ENCODE measurements around the gene COX6A2. TPM values are rescaled to one million over a fixed set of nuclear protein-coding genes. Genes with fewer than 3 reads are reported as not detected.
A peak's percentile ranks its signal among the peaks of the same experiment; 100 is the strongest.

COX6A2 gene
- total RNA-seq, 1 experiment from 2014 or later = not detected

- Histone ChIP-seq H2BK5ac (ENCODE audit: insufficient read length, low read length) (no peak within 1 kb of the TSS), H3K9ac (ENCODE audit: extremely low read depth, insufficient read length, low read length) (peak within 1 kb of the TSS; percentile 90), H3K18ac (ENCODE audit: insufficient read length, low read depth, low read length) (peak within 1 kb of the TSS; percentile 95), H4K8ac (replicated peaks; ENCODE audit: insufficient read length, low read depth, low read length) (no peak within 1 kb of the TSS), H3K4ac (ENCODE audit: low read depth, low read length) (no peak within 1 kb of the TSS), H3K27ac (ENCODE audit: insufficient read length, low read depth, low read length) (peak within 1 kb of the TSS; percentile 42), H3K23me2 (ENCODE audit: insufficient read length, low read depth, low read length, poor library complexity, severe bottlenecking) (peaks cover 8% of the 10 kb centered on the region), H3K14ac (ENCODE audit: insufficient read depth, low read length) (peak within 1 kb of the TSS; percentile 99), H2BK15ac (ENCODE audit: low read depth, low read length) (no peak within 1 kb of the TSS), H2BK20ac (ENCODE audit: low read depth, low read length, poor library complexity, severe bottlenecking) (no peak within 1 kb of the TSS), H2BK12ac (ENCODE audit: insufficient read length, low read depth, low read length) (no peak within 1 kb of the TSS), H3K79me1 (ENCODE audit: insufficient read depth, low read depth, low read length, poor library complexity, severe bottlenecking) (peaks cover 4% of the 10 kb centered on the region), H4K5ac (ENCODE audit: insufficient read length, low read depth, low read length) (no peak within 1 kb of the TSS), H2AK5ac (ENCODE audit: insufficient read length, low read length) (no peak within 1 kb of the TSS), H3K4me1 (ENCODE audit: insufficient read depth, low read length) (peaks cover 2% of the 10 kb centered on the region; the same call in 1 of the 2 replicates), H3K27me3 (ENCODE audit: insufficient read depth, low read length) (no peaks in the 10 kb centered on the region), H4K20me1 (ENCODE audit: control insufficient read depth, insufficient read depth, insufficient read length) (no peaks in the 10 kb centered on the region), H2AFZ (ENCODE audit: low read length) (no peak within 1 kb of the TSS), H3K23ac (ENCODE audit: insufficient read length, low read depth, low read length) (no peak within 1 kb of the TSS), H3T11ph (ENCODE audit: low read length) (no peak within 1 kb of the TSS), H3K4me2 (ENCODE audit: insufficient read depth, insufficient read length, low read length) (peak within 1 kb of the TSS; percentile 88), H3K56ac (ENCODE audit: insufficient read length, low read depth, low read length) (no peak within 1 kb of the TSS), H4K91ac (ENCODE audit: insufficient read length, low read depth, low read length) (no peak within 1 kb of the TSS), H2BK120ac (ENCODE audit: low read depth, low read length, poor library complexity, severe bottlenecking) (no peak within 1 kb of the TSS), H3K9me3 (ENCODE audit: control insufficient read depth, low read depth, low read length) (no peaks in the 10 kb centered on the region), H3K79me2 (ENCODE audit: insufficient read depth, low read length) (no peaks in the 10 kb centered on the region; the same call in 1 of the 2 replicates)
- TF ChIP-seq CTCF (conservative IDR thresholded peaks at IDR 0.05) = peak; percentile 61
- peaks cover 2 to 20% (median 14%) of the 10 kb centered on the region in 3 experiments; a peak in 6 of 7 replicates for H3K36me3 Mint-ChIP-seq (ENCODE audit: insufficient read depth in 1 of 3, low read depth in 3 of 3)
- no CpG with 5 or more reads among the region's 91 CpGs for WGBS (ENCODE audit: extremely low coverage, insufficient read length, low lambda C conversion rate)
- H3K4me3 Mint-ChIP-seq = peak within 1 kb of the TSS; percentile 82 to 92
- peaks cover 20 to 28% of the 10 kb centered on the region in 2 experiments for H3K4me1 Mint-ChIP-seq
- DNase-seq = peak; percentile 98
- H3K27me3 Mint-ChIP-seq (ENCODE audit: low read depth) = no peaks in the 10 kb centered on the region
- peaks cover 0 to 2% of the 10 kb centered on the region in 2 experiments; a peak in 1 of 5 replicates for H3K9me3 Mint-ChIP-seq
- H3K27ac Mint-ChIP-seq = peak within 1 kb of the TSS; percentile 97 to 98 (median 98)
Observed at GRCh38 chr16:31458844-31459686, 30.9 kb upstream of the COX6A2 start, which contains the start of gene ARMC5. ARMC5 (plus strand) TSS chr16:31459501; CDS start chr16:31459525, 24 bp downstream.

All from H9 (cell line).